Hippocampal formation (tissue), 2 donors: ENCODE data around the gene AKIRIN1.
A peak's percentile ranks its signal among the peaks of the same experiment; 100 is the strongest.
"Not testable (repeated sequence)": the region's sequence is repeated elsewhere in the genome, so short reads cannot be mapped to it uniquely, and the experiment has no call there.

ENCODE experiments used
- DNase-seq, 2 donors: peaks; one replicate each; lab custom pipeline; 2025; lab: John Stamatoyannopoulos, UW

The AKIRIN1 gene

DNA sequence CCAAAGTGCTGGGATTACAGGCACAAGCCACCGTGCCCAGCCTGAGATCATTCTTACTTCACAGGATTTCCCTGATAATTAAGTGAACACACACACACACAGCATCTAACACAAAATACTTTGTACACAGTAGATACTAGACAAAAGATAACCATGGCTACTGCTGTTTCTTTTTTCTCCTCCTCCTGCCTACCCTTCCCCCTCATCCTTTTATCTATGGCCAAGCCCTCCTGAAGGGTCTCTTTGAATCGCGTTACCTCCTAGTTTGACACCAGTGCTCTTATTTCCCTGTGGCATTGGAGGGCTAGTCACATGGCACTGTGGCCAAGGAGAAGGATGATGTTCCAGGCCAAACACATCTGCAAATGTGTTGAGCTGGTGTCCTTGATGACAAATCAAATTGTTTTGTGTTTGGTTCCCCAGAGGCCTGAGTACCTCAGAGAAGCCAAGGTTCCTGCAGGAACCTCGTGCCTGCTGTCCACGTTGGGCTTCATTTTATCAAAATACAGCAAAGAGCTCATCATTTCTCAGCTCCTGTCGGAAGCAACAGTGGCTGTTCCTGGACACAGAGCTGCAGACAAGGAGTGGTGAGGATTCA lies 55.6 kb downstream of the AKIRIN1 start:
- DNase-seq, result no peak

DNA sequence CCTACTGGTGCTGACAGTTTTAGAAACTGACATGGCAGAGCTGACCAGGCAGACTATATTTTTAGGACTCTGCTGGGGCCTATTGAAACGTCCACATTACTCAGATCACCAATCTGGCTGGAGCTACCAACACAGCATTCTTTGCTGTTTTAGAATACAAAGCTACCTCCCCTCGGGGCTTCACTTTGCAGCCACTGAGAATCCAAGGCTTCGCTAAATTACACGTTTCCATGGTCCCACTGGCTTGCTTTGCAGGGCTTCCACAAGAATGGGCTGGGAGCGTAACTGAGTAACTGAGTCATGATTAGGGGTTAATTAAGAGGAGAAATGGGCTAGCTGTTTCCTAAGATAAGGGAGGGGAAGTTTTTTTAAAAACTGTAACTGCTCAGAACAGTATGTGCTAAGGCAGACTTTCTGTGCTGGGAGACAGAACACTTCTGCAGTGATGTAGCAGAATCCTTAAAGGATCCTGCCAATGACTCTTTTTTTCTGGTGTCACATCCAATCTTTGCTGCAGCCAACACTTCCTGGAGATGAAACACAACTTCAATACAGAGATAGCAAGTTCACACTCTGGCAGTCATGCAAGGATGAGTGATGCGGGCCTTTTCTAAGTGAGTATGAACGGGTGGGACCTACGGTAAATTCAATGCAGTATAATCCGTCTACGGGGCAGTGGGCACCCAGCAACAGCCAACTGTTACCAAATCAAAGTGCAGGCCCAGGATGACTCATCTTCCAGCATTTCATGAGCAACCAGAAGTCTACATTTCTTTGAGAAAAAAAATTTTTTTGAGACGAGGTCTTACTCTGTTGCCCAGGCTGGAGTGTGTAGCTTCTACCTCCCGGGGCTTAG lies 56.5 kb downstream of the AKIRIN1 start:
- peak in 1 of 2 donors; percentile 18 for DNase-seq

- no peak for DNase-seq
These were observed 57.8 kb downstream of the AKIRIN1 start for GRCh38 chr1:39048745-39049370.

DNA sequence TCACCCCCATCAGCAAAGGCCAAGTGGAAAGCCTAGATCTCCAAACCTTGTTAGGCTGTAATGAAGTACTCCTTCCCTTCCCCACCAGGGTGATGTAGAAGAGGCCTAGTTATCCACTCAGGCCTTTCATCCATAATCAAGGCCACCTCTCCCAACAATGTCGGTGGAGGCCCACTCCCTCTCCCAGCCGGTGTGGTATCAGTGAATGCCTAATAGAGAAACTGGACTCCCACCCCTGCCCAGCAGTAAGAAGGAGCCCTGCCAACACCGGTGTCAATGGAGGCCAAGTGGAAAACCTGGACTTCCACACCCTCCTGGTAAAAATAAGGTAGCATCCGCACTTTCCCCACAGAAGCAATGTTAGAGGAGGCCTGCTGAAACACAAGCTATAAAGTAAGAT lies 58.9 kb downstream of the AKIRIN1 start:
- DNase-seq, result no peak

DNA sequence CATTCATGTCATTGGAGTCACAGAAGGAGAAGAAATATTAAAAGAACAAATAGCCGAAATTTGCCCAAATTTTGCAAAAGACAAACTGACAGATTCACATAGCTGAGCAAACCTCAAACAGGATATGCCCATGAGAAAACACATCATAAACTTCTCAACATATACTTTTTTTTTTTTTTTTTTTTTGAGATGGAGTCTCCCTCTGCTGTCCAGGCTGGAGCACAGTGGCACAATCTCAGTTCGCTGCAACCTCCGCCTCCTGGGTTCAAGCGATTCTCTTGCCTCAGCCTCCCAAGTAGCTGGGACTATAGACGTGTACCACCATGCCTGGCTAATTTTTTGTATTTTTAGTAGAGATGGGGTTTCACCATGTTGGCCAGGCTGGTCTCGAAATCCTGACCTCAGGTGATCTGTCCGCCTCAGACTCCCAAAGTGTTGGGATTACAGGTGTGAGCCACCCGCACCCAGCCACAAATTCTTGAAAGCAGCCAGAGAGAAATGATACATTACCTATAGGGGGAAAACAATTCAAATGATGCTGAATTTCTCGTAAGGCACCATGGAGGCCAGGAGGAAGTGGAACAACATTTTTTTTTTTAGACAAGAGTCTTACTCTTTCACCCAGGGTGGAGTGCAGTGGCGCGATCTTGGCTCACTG lies 60.2 kb downstream of the AKIRIN1 start:
- DNase-seq, result not testable (repeated sequence)

GRCh38 chr1:39051956-39052355 lies 60.9 kb downstream of the AKIRIN1 start:
- no peak for DNase-seq

- DNase-seq, result not testable (repeated sequence)
These were observed 64.2 kb downstream of the AKIRIN1 start for GRCh38 chr1:39055213-39055710.
